Liver (tissue), 9 donors: ENCODE measurements around the gene TAF3. TPM values are rescaled to one million over a fixed set of nuclear protein-coding genes. Genes with fewer than 3 reads are reported as not detected.
"Not testable (repeated sequence)": the region's sequence is repeated elsewhere in the genome, so short reads cannot be mapped to it uniquely, and the experiment has no call there.

Experiments
- DNase-seq: peaks from one replicate; pipeline ENCODE4 v3.0.0-alpha.2; 2017; ENCODE audit warnings: low spot score
- H3K27ac ChIP-seq, 2 donors: one replicate each; pipeline ENCODE4 v1.7.0; 2013; ENCODE audit warnings: inconsistent platforms in 2 of 2, low read length in 2 of 2, control low read depth in 1 of 2, low read depth in 1 of 2, mild to moderate bottlenecking in 1 of 2
- H3K27me3 ChIP-seq, 4 donors: one replicate each; pipeline versions ENCODE4 v1.6.1 to v1.7.0; 2013; ENCODE audit warnings: low read length in 3 of 4, inconsistent platforms in 1 of 4, mild to moderate bottlenecking in 1 of 4, moderate library complexity in 1 of 4; ENCODE audit not compliant: control insufficient read depth in 4 of 4, insufficient read depth in 4 of 4
- H3K36me3 ChIP-seq, 4 donors: one replicate each; pipeline versions ENCODE4 v1.6.1 to v1.7.0; 2013; ENCODE audit warnings: low read length in 3 of 4, mild to moderate bottlenecking in 3 of 4, low read depth in 1 of 4, moderate library complexity in 1 of 4; ENCODE audit not compliant: control insufficient read depth in 4 of 4, insufficient read depth in 3 of 4
- H3K4me1 ChIP-seq, 4 donors: one replicate each; pipeline versions ENCODE4 v1.6.1 to v1.7.0; 2013; ENCODE audit warnings: low read length in 3 of 4, mild to moderate bottlenecking in 3 of 4, moderate library complexity in 1 of 4; ENCODE audit not compliant: control insufficient read depth in 4 of 4, insufficient read depth in 4 of 4
- H3K4me3 ChIP-seq, 3 donors: one replicate each; pipeline versions ENCODE4 v1.6.1 to v1.7.0; 2013; ENCODE audit warnings: low read length in 3 of 3, control low read depth in 1 of 3, low read depth in 1 of 3, mild to moderate bottlenecking in 1 of 3
- H3K9ac ChIP-seq, 2 donors: one replicate each; pipeline ENCODE4 v1.7.0; 2013; ENCODE audit warnings: low read length in 2 of 2, mild to moderate bottlenecking in 2 of 2, moderate library complexity in 2 of 2, control low read depth in 1 of 2, low read depth in 1 of 2
- H3K9me3 ChIP-seq, 4 donors: one replicate each; pipeline versions ENCODE4 v1.6.1 to v1.7.0; 2013; ENCODE audit warnings: low read length in 3 of 4; ENCODE audit not compliant: control insufficient read depth in 4 of 4
- EGR1 ChIP-seq, 2 donors: IDR thresholded peaks; 2 replicates each; pipeline ENCODE4 v1.6.1; 2016 to 2018; ENCODE audit warnings: antibody characterized with exemption in 2 of 2, low read depth in 2 of 2
- FOXA1 ChIP-seq: IDR thresholded peaks from 2 replicates; pipeline ENCODE4 v1.6.1; 2016; ENCODE audit warnings: antibody characterized with exemption
- FOXA2 ChIP-seq: IDR thresholded peaks from 2 replicates; pipeline ENCODE4 v1.6.1; 2016; ENCODE audit warnings: antibody characterized with exemption
- GABPA ChIP-seq, 2 donors: IDR thresholded peaks in 1 of 2; conservative IDR thresholded peaks in 1 of 2; 2 replicates each; pipeline ENCODE4 v1.6.1; 2016; ENCODE audit warnings: antibody characterized with exemption in 2 of 2, mild to moderate bottlenecking in 1 of 2, moderate library complexity in 1 of 2
- HNF4A ChIP-seq, 2 donors: conservative IDR thresholded peaks; 2 replicates each; pipeline ENCODE4 v1.6.1; 2016; ENCODE audit warnings: antibody characterized with exemption in 2 of 2, mild to moderate bottlenecking in 2 of 2
- HNF4G ChIP-seq: IDR thresholded peaks from 2 replicates; pipeline ENCODE4 v1.6.1; 2016; ENCODE audit warnings: antibody characterized with exemption
- JUND ChIP-seq, 2 donors: IDR thresholded peaks; 2 replicates each; pipeline ENCODE4 v1.6.1; 2016; ENCODE audit warnings: antibody characterized with exemption in 2 of 2
- NR2F2 ChIP-seq: IDR thresholded peaks from 2 replicates; pipeline ENCODE4 v1.6.1; 2016; ENCODE audit warnings: antibody characterized with exemption
- RAD21 ChIP-seq, 2 donors: IDR thresholded peaks; 2 replicates each; pipeline ENCODE4 v1.6.1; 2016; ENCODE audit warnings: antibody characterized with exemption in 2 of 2, mild to moderate bottlenecking in 2 of 2
- RXRA ChIP-seq, 2 donors: IDR thresholded peaks; 2 replicates each; pipeline ENCODE4 v1.6.1; 2017 to 2018; ENCODE audit warnings: antibody characterized with exemption in 2 of 2, mild to moderate bottlenecking in 1 of 2
- SP1 ChIP-seq: IDR thresholded peaks from 2 replicates; pipeline ENCODE4 v1.6.1; 2018; ENCODE audit warnings: antibody characterized with exemption, mild to moderate bottlenecking
- TAF1 ChIP-seq: conservative IDR thresholded peaks from 2 replicates; pipeline ENCODE4 v1.6.1; 2016; ENCODE audit warnings: antibody characterized with exemption, mild to moderate bottlenecking
- YY1 ChIP-seq: IDR thresholded peaks from 2 replicates; pipeline ENCODE4 v1.6.1; 2016; ENCODE audit warnings: antibody characterized with exemption, mild to moderate bottlenecking
- WGBS: extraction: QIAGEN DNeasy Blood & Tissue Kit; methylation state at CpG from one replicate; pipeline ENCODE4 v1.1.7; 2013; 5-methylcytosine and 5-hydroxymethylcytosine counted together
- polyA plus RNA-seq, 2 donors: library from polyadenylated mRNA; stranded (reverse) in 1 of 2; unstranded in 1 of 2; fragments of 200-250 nt in 1 of 2; fragments of >200 nt in 1 of 2; fragmentation: Nextera tagmentation in 1 of 2; extraction: Ambion mirVana in 1 of 2; gene quantifications; one replicate each; pipeline versions ENCODE4 v1.2.1 to v1.2.3, GENCODE V29; 2013 to 2015
- total RNA-seq, 2 donors: library from RNA; depleted of rRNA; stranded (reverse); fragments of >200 nt; gene quantifications; one replicate each; pipeline ENCODE4 v1.2.3, GENCODE V29; 2014
- TF ChIP-seq, protein P1 (sequence below): IDR thresholded peaks from 2 replicates; pipeline ENCODE4 v1.6.1; 2016; ENCODE audit warnings: antibody characterized with exemption, mild to moderate bottlenecking
- TF ChIP-seq, protein P2 (sequence below): IDR thresholded peaks from 2 replicates; pipeline ENCODE4 v1.6.1; 2016; ENCODE audit warnings: antibody characterized with exemption
- TF ChIP-seq, protein P3 (sequence below): IDR thresholded peaks from 2 replicates; pipeline ENCODE4 v1.6.1; 2016; ENCODE audit warnings: antibody characterized with exemption
- TF ChIP-seq, protein P4 (sequence below): IDR thresholded peaks from 2 replicates; pipeline ENCODE4 v1.6.1; 2016; ENCODE audit warnings: antibody characterized with exemption
- donor health status: healthy.
- donor health status: healthy.
- donor health status: healthy.
- donor health status: healthy.
- donor health status: healthy.

Gene TAF3
- total and polyA plus RNA-seq, 4 donors = 1.5 to 3.6 (median 1.9) TPM

DNA sequence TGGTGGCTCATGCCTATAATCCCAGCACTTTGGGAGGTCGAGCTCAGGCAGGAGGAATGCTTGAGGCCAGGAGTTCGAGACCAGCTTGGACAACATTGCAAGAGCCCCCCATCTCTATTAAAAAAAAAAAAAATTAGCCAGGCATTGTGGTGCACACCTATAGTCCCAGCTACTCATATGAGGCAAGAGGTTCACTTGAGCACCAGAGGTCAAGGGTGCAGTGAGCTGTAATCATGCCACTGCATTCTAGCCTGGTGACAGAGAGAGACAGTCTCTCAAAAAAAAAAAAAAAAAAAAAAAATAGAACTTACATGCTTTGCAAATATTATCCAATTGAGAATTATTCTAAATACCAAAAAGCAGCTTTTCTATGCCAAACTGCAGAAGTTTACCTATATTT is 41.5 kb upstream of the TAF3 start:
- H3K9ac ChIP-seq = no peak overlapping the region
- no peak overlapping the region for H3K27ac ChIP-seq
- H3K9me3 ChIP-seq = no peaks in the 10 kb centered on the region
- H3K36me3 ChIP-seq = peaks cover 6 to 32% (median 20%) of the 10 kb centered on the region in 4 donors
- 95% methylated on average over 2 of the region's 2 CpGs for whole genome bisulfite sequencing
- TF ChIP-seq EGR1 (IDR thresholded peaks at IDR 0.05; ENCODE audit: low read depth in 2 of 2) = no peak
- no peak for TF ChIP-seq RAD21 (IDR thresholded peaks at IDR 0.05)
- TF ChIP-seq, protein P1, sequence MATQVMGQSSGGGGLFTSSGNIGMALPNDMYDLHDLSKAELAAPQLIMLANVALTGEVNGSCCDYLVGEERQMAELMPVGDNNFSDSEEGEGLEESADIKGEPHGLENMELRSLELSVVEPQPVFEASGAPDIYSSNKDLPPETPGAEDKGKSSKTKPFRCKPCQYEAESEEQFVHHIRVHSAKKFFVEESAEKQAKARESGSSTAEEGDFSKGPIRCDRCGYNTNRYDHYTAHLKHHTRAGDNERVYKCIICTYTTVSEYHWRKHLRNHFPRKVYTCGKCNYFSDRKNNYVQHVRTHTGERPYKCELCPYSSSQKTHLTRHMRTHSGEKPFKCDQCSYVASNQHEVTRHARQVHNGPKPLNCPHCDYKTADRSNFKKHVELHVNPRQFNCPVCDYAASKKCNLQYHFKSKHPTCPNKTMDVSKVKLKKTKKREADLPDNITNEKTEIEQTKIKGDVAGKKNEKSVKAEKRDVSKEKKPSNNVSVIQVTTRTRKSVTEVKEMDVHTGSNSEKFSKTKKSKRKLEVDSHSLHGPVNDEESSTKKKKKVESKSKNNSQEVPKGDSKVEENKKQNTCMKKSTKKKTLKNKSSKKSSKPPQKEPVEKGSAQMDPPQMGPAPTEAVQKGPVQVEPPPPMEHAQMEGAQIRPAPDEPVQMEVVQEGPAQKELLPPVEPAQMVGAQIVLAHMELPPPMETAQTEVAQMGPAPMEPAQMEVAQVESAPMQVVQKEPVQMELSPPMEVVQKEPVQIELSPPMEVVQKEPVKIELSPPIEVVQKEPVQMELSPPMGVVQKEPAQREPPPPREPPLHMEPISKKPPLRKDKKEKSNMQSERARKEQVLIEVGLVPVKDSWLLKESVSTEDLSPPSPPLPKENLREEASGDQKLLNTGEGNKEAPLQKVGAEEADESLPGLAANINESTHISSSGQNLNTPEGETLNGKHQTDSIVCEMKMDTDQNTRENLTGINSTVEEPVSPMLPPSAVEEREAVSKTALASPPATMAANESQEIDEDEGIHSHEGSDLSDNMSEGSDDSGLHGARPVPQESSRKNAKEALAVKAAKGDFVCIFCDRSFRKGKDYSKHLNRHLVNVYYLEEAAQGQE = no peak
- no peak for TF ChIP-seq GABPA (IDR thresholded peaks at IDR 0.05 in 1 of 2, conservative IDR thresholded peaks at IDR 0.05 in 1 of 2)
- TF ChIP-seq RXRA (IDR thresholded peaks at IDR 0.05) = no peak
- no peak for TF ChIP-seq TAF1
- no peak for TF ChIP-seq HNF4G
- TF ChIP-seq HNF4A (conservative IDR thresholded peaks at IDR 0.05) = peak; percentile 29
- DNase-seq = no peak
- no peaks in the 10 kb centered on the region for H3K27me3 ChIP-seq
- peaks cover 0 to 12% (median 8%) of the 10 kb centered on the region in 4 donors for H3K4me1 ChIP-seq
- no peak overlapping the region for H3K4me3 ChIP-seq

DNA sequence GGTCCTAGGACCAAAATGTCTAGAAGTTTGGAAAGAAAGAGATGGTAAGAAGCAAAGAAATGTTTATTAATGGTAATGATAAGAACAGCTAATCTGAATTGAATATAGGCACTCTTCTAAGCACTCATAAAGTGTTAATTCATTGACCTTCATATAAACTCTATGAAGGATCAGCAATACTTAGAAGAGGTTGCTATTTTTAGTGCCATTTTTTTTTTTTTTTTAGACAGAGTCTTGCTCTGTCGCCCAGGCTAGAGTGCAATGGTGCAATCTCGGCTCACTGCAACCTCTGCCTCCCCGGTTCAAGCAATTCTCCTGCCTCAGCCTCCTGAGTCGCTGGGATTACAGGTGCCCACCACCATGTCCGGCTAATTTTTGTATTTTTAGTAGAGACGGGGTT is 36.1 kb upstream of the TAF3 start:
- not testable (repeated sequence) for H3K4me3 ChIP-seq, DNase-seq, H3K9ac ChIP-seq, H3K27ac ChIP-seq, H3K27me3 ChIP-seq, H3K9me3 ChIP-seq
- H3K36me3 ChIP-seq = peaks cover 4 to 32% (median 16%) of the 10 kb centered on the region in 4 donors
- 93% methylated on average over 6 of the region's 6 CpGs for WGBS
- peaks cover 9 to 12% (median 10%) of the 10 kb centered on the region in 4 donors for H3K4me1 ChIP-seq

DNA sequence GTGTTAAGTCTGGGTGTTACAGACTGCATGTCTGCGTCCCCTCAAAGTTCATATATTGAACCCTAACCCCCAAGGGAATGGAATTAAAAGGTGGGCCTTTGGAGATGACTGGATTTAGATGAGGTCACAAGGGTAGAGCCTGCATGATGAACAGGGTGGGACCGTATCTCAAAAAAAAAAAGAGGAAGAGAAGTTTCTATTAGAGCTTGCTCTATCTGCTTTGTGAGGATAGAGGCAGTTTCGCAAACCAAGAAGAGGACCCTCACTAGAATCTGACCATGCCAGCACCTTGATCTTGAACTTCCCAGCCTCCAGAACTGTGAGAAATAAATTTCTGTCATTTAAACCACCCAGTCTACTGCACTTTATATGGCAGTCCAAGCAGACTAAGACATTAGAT is 31.9 kb upstream of the TAF3 start:
- no peaks in the 10 kb centered on the region for H3K27me3 ChIP-seq
- no peak for DNase-seq
- peaks cover 14 to 32% (median 22%) of the 10 kb centered on the region in 4 donors for H3K4me1 ChIP-seq
- peaks cover 0 to 2% (median 0%) of the 10 kb centered on the region in 4 donors for H3K36me3 ChIP-seq
- no peak overlapping the region for H3K9ac ChIP-seq
- H3K9me3 ChIP-seq = no peaks in the 10 kb centered on the region
- peak overlapping the region in 2 of 3 donors; percentile 78 to 99 for H3K4me3 ChIP-seq
- WGBS = 88% methylated on average over 3 of the region's 3 CpGs
- H3K27ac ChIP-seq = no peak overlapping the region
- TF ChIP-seq, protein P1 = no peak
- TF ChIP-seq, protein P2, sequence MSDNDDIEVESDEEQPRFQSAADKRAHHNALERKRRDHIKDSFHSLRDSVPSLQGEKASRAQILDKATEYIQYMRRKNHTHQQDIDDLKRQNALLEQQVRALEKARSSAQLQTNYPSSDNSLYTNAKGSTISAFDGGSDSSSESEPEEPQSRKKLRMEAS = no peak
- no peak for TF ChIP-seq FOXA1
- no peak for TF ChIP-seq SP1
- no peak for TF ChIP-seq EGR1 (IDR thresholded peaks at IDR 0.05; ENCODE audit: low read depth in 2 of 2)
- no peak for TF ChIP-seq JUND (IDR thresholded peaks at IDR 0.05)
- TF ChIP-seq NR2F2 = no peak
- TF ChIP-seq, protein P3, sequence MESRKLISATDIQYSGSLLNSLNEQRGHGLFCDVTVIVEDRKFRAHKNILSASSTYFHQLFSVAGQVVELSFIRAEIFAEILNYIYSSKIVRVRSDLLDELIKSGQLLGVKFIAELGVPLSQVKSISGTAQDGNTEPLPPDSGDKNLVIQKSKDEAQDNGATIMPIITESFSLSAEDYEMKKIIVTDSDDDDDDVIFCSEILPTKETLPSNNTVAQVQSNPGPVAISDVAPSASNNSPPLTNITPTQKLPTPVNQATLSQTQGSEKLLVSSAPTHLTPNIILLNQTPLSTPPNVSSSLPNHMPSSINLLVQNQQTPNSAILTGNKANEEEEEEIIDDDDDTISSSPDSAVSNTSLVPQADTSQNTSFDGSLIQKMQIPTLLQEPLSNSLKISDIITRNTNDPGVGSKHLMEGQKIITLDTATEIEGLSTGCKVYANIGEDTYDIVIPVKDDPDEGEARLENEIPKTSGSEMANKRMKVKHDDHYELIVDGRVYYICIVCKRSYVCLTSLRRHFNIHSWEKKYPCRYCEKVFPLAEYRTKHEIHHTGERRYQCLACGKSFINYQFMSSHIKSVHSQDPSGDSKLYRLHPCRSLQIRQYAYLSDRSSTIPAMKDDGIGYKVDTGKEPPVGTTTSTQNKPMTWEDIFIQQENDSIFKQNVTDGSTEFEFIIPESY = no peak
- no peak for TF ChIP-seq FOXA2
- TF ChIP-seq HNF4G = no peak
- TF ChIP-seq HNF4A (conservative IDR thresholded peaks at IDR 0.05) = no peak
- TF ChIP-seq TAF1 = no peak
- TF ChIP-seq GABPA (IDR thresholded peaks at IDR 0.05 in 1 of 2, conservative IDR thresholded peaks at IDR 0.05 in 1 of 2) = no peak
- TF ChIP-seq RXRA (IDR thresholded peaks at IDR 0.05) = no peak
- TF ChIP-seq, protein P4, sequence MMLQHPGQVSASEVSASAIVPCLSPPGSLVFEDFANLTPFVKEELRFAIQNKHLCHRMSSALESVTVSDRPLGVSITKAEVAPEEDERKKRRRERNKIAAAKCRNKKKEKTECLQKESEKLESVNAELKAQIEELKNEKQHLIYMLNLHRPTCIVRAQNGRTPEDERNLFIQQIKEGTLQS = no peak
- no peak for TF ChIP-seq YY1
